HS-27A (cell line): ENCODE results near the gene LENG8.

ENCODE experiments used
- DNase-seq: peaks from one replicate; pipeline ENCODE4 v3.0.0-alpha.2; 2012; ENCODE audit warnings: low read depth, missing footprints

The LENG8 gene

DNA sequence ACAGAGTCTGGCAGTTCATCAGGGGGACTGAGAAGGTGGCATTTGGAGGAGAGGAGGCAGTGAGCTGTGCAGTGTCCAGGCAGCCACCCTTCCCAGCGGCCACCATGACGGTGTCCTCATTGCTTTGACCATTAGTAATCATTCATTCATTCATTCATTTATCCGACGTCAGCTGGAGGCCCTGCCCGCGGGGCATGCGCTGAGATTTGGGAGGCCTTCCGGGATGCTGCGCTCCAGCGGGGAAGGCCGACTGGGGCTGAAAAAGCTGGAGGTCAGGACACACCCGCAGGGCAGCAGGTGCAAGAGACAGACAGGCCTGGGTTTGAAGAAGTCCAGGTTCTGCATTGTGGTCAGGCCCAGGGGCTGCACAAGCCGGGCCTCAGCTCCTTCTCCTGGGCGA is 24.8 kb upstream of the LENG8 start:
- DNase-seq = no peak

DNA sequence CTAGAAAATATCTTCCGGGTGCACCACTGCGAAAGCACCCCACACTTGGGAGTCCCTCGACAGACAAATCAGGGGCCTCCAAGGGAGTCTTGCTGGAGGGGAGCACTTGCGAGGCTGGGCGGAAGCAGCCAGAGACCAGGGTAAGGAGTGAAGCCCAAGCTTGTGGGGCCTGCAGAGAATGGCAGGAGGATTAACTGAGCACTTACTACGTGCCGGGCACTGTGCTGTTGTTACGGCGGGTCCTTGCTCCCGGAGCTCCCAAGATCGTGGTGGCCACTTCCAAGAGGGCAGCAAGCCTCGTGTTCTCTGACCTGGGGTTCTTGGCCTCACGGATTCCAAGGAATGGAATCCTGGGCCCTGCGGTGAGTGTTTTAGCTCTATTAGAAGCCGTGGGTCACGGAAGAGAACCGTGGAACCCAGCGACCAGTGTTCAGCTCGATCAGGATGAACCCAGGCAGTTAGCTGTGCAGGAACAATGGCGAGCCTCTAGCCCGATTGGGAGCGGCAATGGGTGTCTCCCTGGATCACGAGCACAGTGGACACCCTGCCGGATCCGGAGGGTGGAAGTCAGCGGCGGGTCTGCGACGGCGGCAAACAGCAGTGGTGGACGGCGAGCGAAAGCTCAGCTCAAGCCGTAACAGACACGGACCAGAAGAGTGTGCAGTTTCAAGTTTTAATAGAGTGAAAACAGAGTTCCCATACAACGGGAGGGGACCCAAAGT is 24.2 kb upstream of the LENG8 start:
- no peak for DNase-seq

DNA sequence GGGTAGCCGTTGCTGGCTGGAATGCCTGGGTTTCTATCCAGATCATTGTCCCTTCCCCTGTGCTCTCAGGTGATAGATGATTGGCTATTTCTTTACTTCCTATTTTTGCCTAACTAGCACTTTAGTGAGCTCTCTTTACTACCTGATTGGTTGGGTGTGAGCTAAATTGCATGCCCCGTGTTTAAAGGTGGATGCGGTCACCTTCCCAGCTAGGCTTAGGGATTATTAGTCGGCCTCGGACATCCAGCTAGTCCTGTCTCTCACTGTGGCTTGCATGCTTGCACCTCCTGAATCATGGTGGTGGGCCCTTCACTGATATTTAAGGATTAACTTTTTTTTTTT is 23.6 kb upstream of the LENG8 start:
- no peak for DNase-seq

DNA sequence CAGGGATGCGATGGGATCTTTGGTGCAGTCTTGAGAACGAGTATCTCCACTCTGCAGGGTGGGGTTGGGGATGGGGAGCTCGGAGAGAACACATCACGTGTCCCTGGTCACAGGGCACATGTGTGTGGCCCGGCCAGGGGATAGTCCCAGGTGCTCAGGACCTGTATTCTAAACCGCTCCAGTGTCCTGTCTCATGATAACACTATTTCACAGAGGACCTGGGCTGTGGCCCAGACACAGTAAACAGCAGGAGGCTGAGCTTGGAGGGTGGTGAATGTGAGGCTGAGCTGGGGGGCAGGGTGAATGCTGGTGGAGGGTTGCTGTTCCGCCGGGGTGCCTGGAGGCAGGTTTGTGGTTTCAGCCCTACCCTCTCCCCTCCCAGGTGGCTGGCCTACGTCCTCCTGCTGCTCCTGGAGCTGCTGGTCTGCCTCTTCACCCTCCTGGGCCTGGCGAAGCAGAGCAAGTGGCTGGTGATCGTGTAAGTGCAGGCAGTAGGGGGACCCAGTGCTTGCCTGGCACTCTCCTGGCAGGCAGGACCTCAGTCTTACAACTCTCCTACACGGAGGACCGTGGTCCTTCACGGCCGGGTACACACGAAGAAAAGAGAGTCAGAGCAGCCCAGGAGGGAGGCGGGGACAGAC is 22.6 kb upstream of the LENG8 start:
- no peak for DNase-seq

DNA sequence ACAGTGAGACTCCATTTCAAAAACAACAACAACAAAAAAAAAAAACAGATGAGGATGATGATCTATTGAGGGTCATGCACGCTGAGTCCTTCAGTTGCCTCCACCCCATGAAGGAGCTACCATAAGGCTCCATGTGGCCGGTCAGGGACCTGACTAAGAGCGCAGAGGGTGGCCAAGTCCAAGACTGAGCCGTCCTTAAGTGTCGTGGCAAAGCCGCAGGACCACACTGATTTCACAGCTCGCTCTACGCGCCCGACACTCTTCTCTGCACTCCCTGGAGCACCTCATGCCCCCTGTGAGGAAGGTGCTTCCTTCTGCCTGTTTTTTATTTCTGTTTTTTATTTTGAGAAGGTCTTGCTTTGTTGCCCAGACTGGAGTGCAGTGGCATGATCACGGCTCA is 21.4 kb upstream of the LENG8 start:
- DNase-seq = no peak

DNA sequence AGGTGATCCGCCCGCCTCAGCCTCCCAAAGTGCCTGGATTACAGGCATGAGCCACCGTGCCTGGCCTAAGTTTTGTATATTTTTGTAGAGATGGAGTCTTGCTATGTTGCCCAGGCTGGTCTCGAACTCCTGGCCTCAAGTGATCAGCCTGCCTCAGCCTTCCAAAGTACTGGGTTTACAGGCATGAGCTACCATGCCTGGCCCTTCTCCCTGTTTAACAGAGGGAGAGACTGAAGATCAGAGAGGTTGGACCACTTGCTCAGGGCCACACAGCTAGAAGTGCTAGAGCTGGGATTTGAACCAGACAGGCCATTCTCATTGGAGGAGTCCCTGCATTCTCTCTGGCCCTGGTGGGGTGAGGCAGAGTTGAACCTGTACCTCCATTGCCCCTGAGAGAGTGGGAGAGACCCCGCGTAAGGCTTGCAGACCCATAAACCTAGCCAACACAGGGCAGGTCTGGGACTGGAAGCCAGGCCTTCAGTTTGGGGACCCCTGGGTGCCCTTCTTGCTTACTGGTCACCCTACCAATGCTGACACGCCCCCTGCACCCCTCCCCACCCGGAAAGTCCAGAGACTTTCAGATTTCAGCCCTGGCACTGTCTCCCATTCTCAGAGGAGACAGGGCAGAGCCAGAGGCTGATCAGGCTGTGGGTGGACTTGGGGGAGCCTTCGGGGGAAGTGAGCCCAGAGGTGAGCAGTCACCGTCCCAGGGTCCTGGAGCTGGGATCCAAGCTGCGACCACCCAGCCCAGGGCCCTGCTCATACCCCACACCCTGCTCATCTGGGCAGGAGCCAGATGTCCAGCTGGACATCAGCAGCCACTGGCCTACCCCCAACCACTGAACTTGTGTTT is 20.4 kb upstream of the LENG8 start:
- DNase-seq = no peak

- no peak for DNase-seq
These were observed 19.9 kb upstream of the LENG8 start for GRCh38 chr19:54429176-54429495.

- DNase-seq = no peak
These were observed 19.3 kb upstream of the LENG8 start for GRCh38 chr19:54429545-54430227.

DNA sequence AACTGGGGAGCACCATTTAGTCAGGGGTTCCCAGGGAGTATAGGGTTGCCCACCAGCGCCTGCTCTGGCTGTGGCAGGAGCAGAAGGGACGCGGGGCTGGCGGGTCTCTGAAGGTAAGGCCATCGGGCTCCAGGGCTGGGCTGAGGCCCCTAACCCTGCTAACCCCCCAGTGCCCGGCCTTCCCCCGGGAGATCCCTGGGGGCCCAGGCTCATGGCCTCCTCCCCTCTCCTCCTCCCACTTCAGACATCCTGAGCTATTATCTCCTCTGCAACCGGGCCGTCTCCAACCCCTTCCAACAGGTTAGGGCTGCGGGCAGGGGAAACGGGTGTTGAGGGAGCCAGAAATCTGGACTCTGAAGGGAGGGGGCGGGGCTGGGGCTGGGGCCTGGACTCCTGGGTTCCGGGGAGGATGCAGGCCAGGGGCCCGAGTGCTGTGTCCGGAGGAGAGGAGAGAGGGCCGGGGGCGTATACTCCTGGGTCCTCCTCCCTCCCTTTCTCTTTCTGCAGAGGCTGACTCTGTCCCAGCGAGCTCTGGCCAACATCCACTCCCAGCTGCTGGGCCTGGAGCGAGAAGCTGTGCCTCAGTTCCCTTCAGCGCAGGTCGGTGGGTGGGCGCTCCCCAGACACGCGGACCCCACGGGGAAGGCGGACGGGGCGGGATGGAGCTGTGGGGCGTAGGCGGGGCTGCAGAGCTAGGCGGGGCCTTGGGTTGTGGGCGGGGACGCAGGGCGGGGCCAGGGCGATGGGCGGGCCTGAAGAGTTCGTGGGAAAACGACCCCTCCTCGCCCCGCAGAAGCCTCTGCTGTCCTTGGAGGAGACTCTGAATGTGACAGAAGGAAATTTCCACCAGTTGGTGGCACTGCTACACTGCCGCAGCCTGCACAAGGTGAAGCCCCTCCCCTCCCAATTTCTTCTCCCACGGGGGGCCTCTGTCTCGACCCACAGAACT is 18.4 kb upstream of the LENG8 start:
- no peak for DNase-seq

GRCh38 chr19:54431255-54431838 is 17.7 kb upstream of the LENG8 start:
- no peak for DNase-seq

GRCh38 chr19:54432144-54432738 is 16.8 kb upstream of the LENG8 start:
- no peak for DNase-seq

DNA sequence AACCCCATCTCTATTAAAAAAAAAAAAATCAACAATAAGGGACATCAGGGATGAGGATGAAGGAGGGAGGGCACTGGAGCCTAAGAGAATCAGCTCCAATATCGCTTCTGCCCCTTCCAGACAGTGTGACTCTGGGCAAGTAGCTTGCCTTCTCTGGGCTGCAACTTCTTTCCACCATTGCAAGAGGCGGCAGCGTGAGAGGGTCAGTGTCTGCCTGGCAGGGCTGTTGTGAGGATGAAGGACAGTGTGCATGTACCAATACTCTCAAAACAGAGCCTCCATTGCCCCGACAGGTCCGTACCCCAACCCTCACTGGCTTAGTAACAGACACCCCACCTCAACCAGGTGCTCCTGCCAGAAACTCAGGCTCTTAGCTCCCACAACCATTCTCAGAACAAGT is 15.3 kb upstream of the LENG8 start:
- DNase-seq = no peak

DNA sequence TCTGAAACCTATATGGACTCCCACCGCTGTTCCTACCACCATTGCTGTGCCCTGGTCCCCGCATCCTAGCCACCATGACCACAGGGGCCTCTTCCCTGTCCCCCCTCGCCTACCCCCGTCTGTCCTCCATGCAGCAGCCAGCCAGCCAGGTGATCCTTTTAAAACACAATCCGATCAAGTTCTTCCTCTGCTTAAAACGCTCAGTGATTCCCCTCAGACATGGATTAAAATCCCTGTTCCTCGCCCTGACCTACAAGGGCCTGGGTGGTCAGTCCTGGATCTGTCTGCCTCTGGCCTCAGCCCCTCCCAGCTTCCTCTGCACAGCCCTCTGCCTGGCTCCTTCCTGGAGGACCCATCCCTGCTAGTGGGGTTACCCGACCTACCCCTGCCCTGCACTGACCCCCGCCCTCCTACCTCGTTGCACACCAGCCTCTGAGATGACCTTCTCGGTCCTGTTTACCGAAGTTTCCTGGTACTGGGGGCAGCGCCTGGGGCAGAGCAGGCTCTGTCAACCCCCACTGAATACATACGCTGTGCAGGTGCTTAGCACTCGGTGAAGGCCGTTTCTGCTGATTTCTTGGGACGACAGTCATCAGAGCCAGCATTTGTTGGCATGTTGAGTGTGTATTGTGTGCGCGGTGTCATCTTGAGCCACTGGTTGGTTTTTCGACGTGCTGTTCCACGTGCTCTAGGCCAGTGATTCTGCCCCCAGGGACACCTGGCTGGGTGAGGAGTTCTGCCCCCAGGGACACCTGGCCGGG is 14.7 kb upstream of the LENG8 start:
- no peak for DNase-seq

GRCh38 chr19:54434873-54435214 is 14.2 kb upstream of the LENG8 start:
- no peak for DNase-seq

DNA sequence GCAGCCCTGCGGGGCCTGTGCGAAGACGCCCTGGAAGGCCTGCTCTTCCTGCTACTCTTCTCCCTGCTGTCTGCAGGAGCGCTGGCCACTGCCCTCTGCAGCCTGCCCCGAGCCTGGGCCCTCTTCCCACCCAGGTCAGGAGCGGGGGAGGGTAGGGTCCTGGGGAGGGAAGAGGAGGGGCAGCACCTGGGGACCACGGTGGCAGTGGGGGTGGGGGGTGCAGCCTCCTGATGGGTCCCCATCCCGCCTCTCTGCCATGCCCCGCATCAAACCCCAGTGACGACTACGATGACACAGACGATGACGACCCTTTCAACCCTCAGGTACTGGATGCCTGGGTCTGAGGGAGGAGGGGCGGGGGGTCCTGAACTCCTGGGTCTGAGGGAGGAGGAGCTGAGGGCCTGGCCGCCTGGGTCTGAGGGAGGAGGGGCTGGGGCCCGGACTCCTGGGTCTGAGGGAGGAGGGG is 13.4 kb upstream of the LENG8 start:
- DNase-seq = no peak

- DNase-seq = no peak
These were observed 12.9 kb upstream of the LENG8 start for GRCh38 chr19:54436031-54436523.

DNA sequence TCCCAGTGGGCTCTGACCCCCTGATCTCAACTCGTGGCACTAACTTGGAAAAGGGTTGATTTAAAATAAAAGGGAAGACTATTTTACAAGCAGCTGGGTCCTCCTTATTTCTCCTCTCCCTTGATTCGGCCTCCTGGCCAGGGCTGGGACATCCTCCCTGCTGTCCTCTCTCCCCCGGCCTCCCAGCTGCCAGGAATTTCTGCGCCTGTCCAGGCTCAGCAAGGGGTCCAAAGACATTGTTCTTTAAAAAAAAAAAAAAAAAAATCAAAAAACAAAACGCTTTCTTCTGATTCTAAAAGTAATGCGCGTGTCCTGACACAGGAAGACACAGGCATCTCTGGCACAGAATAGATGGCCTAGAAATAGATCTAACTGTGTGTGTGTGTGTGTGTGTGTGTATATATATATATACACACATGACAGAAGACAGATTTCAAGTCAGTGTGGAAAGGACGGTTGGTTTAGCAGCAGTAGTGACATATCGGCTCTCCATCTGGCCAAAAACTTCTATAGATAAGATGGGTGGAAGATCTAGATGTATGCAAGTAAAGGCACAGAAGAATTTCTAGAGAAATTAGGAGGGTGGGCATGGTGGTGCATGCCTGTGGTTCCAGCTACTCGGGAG is 12.3 kb upstream of the LENG8 start:
- DNase-seq = no peak

DNA sequence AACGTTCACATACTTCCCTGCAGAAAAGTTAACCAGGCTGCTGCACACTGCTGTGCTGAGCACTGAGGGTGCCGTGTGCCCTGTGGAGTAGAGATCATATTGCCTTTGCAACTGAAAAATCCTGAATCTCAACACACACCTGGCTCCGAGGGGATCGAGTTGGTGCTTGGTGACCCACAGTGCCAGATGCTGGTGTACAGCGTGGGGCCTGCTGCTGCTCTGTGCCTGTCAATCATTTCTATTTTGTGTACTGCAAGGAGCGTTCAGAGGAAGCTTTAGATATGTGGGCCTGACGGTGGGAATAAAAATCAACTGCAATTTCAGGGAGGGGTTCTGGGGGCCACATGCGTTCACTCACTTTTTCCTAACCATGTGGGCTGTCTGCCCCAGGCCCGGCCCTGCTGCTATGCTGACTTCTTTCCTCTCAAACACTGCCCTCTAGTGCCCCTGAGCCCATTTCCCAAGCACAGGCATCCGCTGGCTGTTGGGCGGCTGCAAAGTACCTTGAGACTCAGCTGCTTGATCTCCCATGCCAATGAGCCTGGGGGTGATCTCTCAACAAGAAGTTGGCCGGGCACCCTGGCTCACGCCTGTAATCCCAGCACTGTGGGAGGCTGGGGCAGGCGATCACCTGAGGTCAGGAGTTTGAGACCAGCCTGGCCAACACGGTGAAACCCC is 9.7 kb upstream of the LENG8 start:
- DNase-seq = no peak

DNA sequence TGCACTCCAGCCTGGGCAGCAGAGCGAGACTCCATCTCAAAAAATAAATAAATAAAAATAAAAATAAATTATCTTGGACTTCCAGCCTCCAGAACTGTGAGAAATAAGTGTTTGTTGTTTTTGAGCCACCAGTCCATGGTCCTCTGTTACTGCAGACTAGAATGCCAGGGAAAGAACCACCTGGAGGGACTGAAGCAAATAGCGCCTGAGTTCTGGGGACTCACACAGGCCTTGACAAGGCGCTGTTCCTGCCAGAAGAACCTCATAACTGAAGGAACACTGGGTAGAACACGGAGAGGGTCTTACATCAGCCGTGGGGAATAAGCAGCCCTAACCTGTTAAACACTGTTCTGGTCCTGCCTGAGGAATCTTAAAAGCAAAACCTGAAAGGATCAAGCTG is 8.4 kb upstream of the LENG8 start:
- no peak for DNase-seq
